MM.1S (cell line): Measurements from ENCODE around the gene PDZRN4.

ENCODE experiments used
- DNase-seq: peaks from one replicate; pipeline ENCODE4 v3.0.0-alpha.2; 2015
- H2AFZ ChIP-seq: fragments of 300-600 bp; sonication (generic); 2 replicates; pipeline ENCODE4 v1.6.0; 2016; ENCODE audit warnings: antibody characterized with exemption, low read length
- H3F3A ChIP-seq: fragments of 300-600 bp; sonication (generic); 2 replicates; pipeline ENCODE4 v1.6.1; 2016; ENCODE audit warnings: mild to moderate bottlenecking, antibody characterized with exemption, low read length, moderate library complexity, mixed read lengths; ENCODE audit not compliant: insufficient read depth
- H3K27ac ChIP-seq: fragments of 300-600 bp; sonication (generic); 2 replicates; pipeline ENCODE4 v1.5.1; 2016; ENCODE audit warnings: mild to moderate bottlenecking, low read length
- H3K27me3 ChIP-seq: fragments of 300-600 bp; sonication (generic); replicated peaks from 2 replicates; pipeline ENCODE4 v1.6.0; 2016; ENCODE audit warnings: low read length; ENCODE audit not compliant: insufficient read depth
- H3K36me3 ChIP-seq: fragments of 300-600 bp; sonication (generic); replicated peaks from 2 replicates; pipeline ENCODE4 v1.6.1; 2016; ENCODE audit warnings: mild to moderate bottlenecking, low read length, mixed read lengths; ENCODE audit not compliant: insufficient read depth
- H3K4me1 ChIP-seq: fragments of 300-600 bp; sonication (generic); 2 replicates; pipeline ENCODE4 v1.6.1; 2016; ENCODE audit warnings: low read length, mixed read lengths
- H3K4me2 ChIP-seq: fragments of 300-600 bp; sonication (generic); 2 replicates; pipeline ENCODE4 v1.6.0; 2016; ENCODE audit warnings: low read depth, low read length
- H3K4me3 ChIP-seq: fragments of 300-600 bp; sonication (generic); 2 replicates; pipeline ENCODE4 v1.5.1; 2016; ENCODE audit warnings: low read length, mixed read lengths
- H3K79me2 ChIP-seq: fragments of 300-600 bp; sonication (generic); 2 replicates; pipeline ENCODE4 v1.6.1; 2016; ENCODE audit warnings: mixed run types, low read length, mixed read lengths
- H3K9ac ChIP-seq: fragments of 300-600 bp; sonication (generic); 2 replicates; pipeline ENCODE4 v1.6.1; 2016; ENCODE audit warnings: low read length, mixed read lengths
- H3K9me2 ChIP-seq: fragments of 300-600 bp; sonication (generic); replicated peaks from 2 replicates; pipeline ENCODE4 v1.6.1; 2016; ENCODE audit warnings: mild to moderate bottlenecking, low read length, mixed read lengths; ENCODE audit not compliant: insufficient read depth
- H3K9me3 ChIP-seq: fragments of 300-600 bp; sonication (generic); replicated peaks from 2 replicates; pipeline ENCODE4 v1.6.1; 2016; ENCODE audit warnings: mild to moderate bottlenecking, low read length, mixed read lengths; ENCODE audit not compliant: insufficient read depth
- H4K20me1 ChIP-seq: fragments of 300-600 bp; sonication (generic); 2 replicates; pipeline ENCODE4 v1.6.1; 2016; ENCODE audit warnings: mild to moderate bottlenecking, low read length, moderate library complexity, mixed read lengths; ENCODE audit not compliant: insufficient read depth
- EZH2 ChIP-seq: fragments of 300-600 bp; sonication (generic); optimal IDR thresholded peaks from 2 replicates; pipeline ENCODE3; 2017; ENCODE audit warnings: low read depth, mild to moderate bottlenecking, antibody characterized with exemption, low read length, mixed read lengths
- EZH2phosphoT487 ChIP-seq: fragments of 300-600 bp; sonication (generic); IDR thresholded peaks from 2 replicates; pipeline ENCODE4 v1.6.1; 2018; ENCODE audit warnings: antibody characterized with exemption, low read length
- TF ChIP-seq, protein P1 (sequence below): fragments of 300-600 bp; sonication (generic); IDR thresholded peaks from 2 replicates; pipeline ENCODE4 v1.5.1; 2016; ENCODE audit warnings: antibody characterized with exemption, low read length, mixed read lengths

Gene PDZRN4

DNA sequence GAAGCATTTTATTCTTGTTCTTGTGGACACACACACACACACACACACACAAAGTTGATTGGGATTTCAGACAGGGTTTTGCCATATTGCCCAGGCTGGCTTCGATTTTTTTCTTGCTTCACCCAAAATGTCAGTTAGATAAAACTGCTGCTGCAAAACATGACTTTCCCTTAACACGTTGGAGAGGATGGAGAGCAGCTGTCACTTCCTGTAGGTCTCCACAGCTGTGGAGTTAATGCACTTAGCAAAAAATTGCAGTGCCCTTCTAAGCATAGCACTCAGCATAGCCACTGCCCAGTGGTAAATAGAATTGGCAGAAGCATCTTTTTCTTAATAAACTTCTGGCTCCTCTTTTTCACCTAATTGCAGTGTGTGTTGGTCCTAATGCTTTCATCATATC lies 54.5 kb downstream of the PDZRN4 start:
- H3K9ac ChIP-seq, result no peak overlapping the region
- H3K27ac ChIP-seq, result no peak overlapping the region
- peak; percentile 21 for DNase-seq
- TF ChIP-seq, protein P1, sequence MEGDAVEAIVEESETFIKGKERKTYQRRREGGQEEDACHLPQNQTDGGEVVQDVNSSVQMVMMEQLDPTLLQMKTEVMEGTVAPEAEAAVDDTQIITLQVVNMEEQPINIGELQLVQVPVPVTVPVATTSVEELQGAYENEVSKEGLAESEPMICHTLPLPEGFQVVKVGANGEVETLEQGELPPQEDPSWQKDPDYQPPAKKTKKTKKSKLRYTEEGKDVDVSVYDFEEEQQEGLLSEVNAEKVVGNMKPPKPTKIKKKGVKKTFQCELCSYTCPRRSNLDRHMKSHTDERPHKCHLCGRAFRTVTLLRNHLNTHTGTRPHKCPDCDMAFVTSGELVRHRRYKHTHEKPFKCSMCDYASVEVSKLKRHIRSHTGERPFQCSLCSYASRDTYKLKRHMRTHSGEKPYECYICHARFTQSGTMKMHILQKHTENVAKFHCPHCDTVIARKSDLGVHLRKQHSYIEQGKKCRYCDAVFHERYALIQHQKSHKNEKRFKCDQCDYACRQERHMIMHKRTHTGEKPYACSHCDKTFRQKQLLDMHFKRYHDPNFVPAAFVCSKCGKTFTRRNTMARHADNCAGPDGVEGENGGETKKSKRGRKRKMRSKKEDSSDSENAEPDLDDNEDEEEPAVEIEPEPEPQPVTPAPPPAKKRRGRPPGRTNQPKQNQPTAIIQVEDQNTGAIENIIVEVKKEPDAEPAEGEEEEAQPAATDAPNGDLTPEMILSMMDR, result no peak
- no peak for TF ChIP-seq EZH2
- no peak for TF ChIP-seq EZH2phosphoT487
- no peaks in the 10 kb centered on the region for H3K79me2 ChIP-seq
- H3K9me2 ChIP-seq, result no peaks in the 10 kb centered on the region
- no peak overlapping the region for H2AFZ ChIP-seq
- H3K9me3 ChIP-seq, result no peaks in the 10 kb centered on the region
- no peaks in the 10 kb centered on the region for H3K27me3 ChIP-seq
- no peak overlapping the region for H3K4me2 ChIP-seq
- H3K4me3 ChIP-seq, result no peak overlapping the region
- no peaks in the 10 kb centered on the region for H3K36me3 ChIP-seq
- H3F3A ChIP-seq, result no peaks in the 10 kb centered on the region
- H4K20me1 ChIP-seq, result no peaks in the 10 kb centered on the region
- H3K4me1 ChIP-seq, result no peaks in the 10 kb centered on the region

GRCh38 chr12:41248391-41248790 lies 60.3 kb downstream of the PDZRN4 start:
- Histone ChIP-seq H3K79me2 (no peaks in the 10 kb centered on the region), H2AFZ (no peak overlapping the region), H3K27me3 (no peaks in the 10 kb centered on the region), H3K4me1 (no peaks in the 10 kb centered on the region), H4K20me1 (no peaks in the 10 kb centered on the region), H3F3A (no peaks in the 10 kb centered on the region), H3K9me3 (no peaks in the 10 kb centered on the region), H3K9me2 (no peaks in the 10 kb centered on the region), H3K36me3 (no peaks in the 10 kb centered on the region), H3K9ac (no peak overlapping the region), H3K4me2 (no peak overlapping the region), H3K27ac (no peak overlapping the region), H3K4me3 (no peak overlapping the region)
- no peak for DNase-seq
- TF ChIP-seq, protein P1, result no peak
- TF ChIP-seq EZH2, result no peak
- TF ChIP-seq EZH2phosphoT487, result no peak

DNA sequence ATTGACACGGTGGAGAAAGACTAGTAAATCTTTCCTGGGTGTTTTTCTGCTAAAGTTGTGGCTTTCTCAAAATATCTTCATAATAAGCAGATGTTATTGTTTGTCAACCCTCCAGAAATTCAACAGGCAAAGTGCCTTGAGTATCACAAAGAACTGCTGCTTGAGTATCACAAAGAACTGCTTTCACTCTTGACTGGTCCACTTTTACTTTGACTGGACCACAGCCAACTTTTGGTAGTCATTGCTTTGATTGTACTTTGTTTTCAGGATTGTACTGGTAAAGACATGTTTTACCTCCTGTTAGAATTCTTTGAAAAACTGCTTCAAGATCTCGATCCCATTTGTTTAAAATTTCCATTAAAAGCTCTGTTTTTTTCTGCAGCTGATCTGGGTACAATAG lies 62.6 kb downstream of the PDZRN4 start:
- Histone ChIP-seq H3K27ac (no peak overlapping the region), H3K4me1 (no peaks in the 10 kb centered on the region), H3K27me3 (no peaks in the 10 kb centered on the region), H3K79me2 (no peaks in the 10 kb centered on the region), H3K9ac (no peak overlapping the region), H3K4me2 (no peak overlapping the region), H4K20me1 (no peaks in the 10 kb centered on the region), H3F3A (no peaks in the 10 kb centered on the region), H3K36me3 (no peaks in the 10 kb centered on the region), H3K4me3 (no peak overlapping the region), H3K9me3 (no peaks in the 10 kb centered on the region), H3K9me2 (no peaks in the 10 kb centered on the region), H2AFZ (no peak overlapping the region)
- TF ChIP-seq, protein P1, result no peak
- TF ChIP-seq EZH2phosphoT487, result no peak
- TF ChIP-seq EZH2, result no peak
- peak; percentile 18 for DNase-seq
